Esophagus muscularis mucosa (tissue), 4 donors: ENCODE measurements around the gene ADNP. TPM values are rescaled to one million over a fixed set of nuclear protein-coding genes. Genes with fewer than 3 reads are reported as not detected.

ENCODE experiments used
- DNase-seq: peaks from one replicate; pipeline ENCODE4 v3.0.0-alpha.2; 2017; ENCODE audit errors: extremely low spot score
- H3K27ac ChIP-seq, 4 donors: fragments of 200-600 bp; sonication (generic); replicated peaks in 1 of 4; 1 replicate in 3 of 4; 2 replicates in 1 of 4; pipeline ENCODE4 v1.5.1; 2016 to 2019; ENCODE audit warnings: mild to moderate bottlenecking in 1 of 4
- H3K27me3 ChIP-seq, 4 donors: fragments of 200-600 bp; sonication (generic); one replicate each; pipeline versions ENCODE4 v1.5.1 to v1.6.0; 2016 to 2019
- H3K36me3 ChIP-seq, 4 donors: fragments of 200-600 bp; sonication (generic); one replicate each; pipeline ENCODE4 v1.5.1; 2016 to 2019
- H3K4me1 ChIP-seq, 4 donors: fragments of 200-600 bp; sonication (generic); one replicate each; pipeline ENCODE4 v1.5.1; 2016 to 2019
- H3K4me3 ChIP-seq, 4 donors: fragments of 200-600 bp; sonication (generic); 1 replicate in 2 of 4; 2 replicates in 2 of 4; pipeline ENCODE4 v1.5.1; 2016 to 2019; ENCODE audit warnings: mild to moderate bottlenecking in 4 of 4, moderate library complexity in 1 of 4
- H3K9me3 ChIP-seq, 4 donors: fragments of 200-600 bp; sonication (generic); 1 replicate in 3 of 4; 2 replicates in 1 of 4; pipeline ENCODE4 v1.5.1; 2016 to 2019
- EP300 ChIP-seq: sonication (generic); formaldehyde crosslinking; IDR thresholded peaks from one replicate; pipeline ENCODE4 v1.6.1; 2017; ENCODE audit warnings: antibody characterized with exemption
- POLR2A ChIP-seq: fragments of 450-650 bp; IDR thresholded peaks from one replicate; pipeline ENCODE4 v1.6.1; 2017; ENCODE audit warnings: antibody characterized with exemption, moderate library complexity, mild to moderate bottlenecking, low read depth
- POLR2AphosphoS5 ChIP-seq, 2 donors: sonication (generic); formaldehyde crosslinking; IDR thresholded peaks; one replicate each; pipeline ENCODE4 v1.6.1; 2017; ENCODE audit warnings: antibody characterized with exemption in 2 of 2
- WGBS: methylation state at CpG from one replicate; pipeline ENCODE4 v1.1.5; 2018; 5-methylcytosine and 5-hydroxymethylcytosine counted together
- intact Hi-C: fragments of 100-400 bp; cut with DNase I; formaldehyde crosslinking; loops from one replicate; pipeline ENCODE4 v1.15.1; 2023
- total RNA-seq, 4 donors: library from RNA; depleted of rRNA; stranded (reverse); fragments of >200 nt; gene quantifications; one replicate each; pipeline versions ENCODE4 v1.1.0 to v1.2.1, GENCODE V29; 2016
- TF ChIP-seq, protein P1 (sequence below), 3 experiments: fragments of 200-600 bp in 2 of 3; fragments of 450-650 bp in 1 of 3; sonication (generic) in 2 of 3; IDR thresholded peaks; one replicate each; pipeline ENCODE4 v1.5.1; 2017 to 2019; ENCODE audit warnings: antibody characterized with exemption in 3 of 3, mild to moderate bottlenecking in 2 of 3, moderate library complexity in 1 of 3

Gene ADNP
- total RNA-seq, 4 donors from 2014 or later = 39.1 to 59.8 (median 48.2) TPM

DNA sequence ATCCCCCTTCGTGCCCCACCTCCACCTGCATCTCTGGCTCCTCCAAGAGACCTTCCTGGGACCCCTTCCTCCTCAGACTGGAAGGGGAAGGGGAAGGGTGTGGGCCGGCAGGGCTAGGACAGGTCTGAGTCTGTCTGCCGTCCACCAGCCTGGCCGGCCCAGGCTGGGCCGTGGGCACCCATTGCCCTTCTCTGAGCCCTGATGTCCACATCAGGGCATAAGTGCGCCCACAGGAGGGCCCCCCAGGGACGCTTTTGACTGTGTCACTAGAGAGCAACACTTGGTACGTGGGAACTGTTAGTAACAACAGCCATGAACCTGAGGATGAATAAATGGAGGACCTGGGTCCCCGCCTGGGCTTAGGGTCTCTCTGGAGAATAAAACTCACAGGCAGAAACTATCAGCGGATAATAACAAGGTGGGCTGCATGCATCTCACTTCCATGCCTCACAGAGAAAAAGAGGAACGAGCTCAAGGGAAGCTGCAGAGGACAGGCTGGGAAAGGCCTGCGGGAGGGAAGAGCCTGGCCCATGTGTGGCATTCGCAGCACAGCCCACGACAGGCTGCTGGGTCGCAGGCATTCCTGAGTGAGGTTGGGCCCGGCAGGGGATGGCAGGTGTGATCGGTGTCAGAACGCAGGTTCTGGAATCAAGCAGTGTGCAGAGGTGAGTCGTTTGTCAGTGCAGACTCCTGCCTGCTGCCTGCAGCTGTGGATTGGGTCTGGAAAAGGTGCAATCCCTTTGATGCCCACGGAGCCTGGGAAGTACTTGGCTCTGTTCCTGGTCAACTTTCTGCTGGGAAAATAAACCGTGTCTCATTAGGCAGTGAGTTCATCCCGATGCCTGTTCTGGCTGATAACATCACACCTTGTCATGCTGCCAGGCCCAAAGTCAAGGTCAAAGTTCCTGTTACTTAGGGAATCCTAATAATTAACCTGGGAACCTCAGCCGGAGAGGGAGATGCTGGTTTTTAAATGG is 75.5 kb downstream of the ADNP start:
- Histone ChIP-seq H3K4me1 (peaks cover 0 to 7% (median 3%) of the 10 kb centered on the region in 4 donors), H3K27me3 (no peaks in the 10 kb centered on the region), H3K4me3 (no peak overlapping the region), H3K27ac (no peak overlapping the region), H3K9me3 (no peaks in the 10 kb centered on the region), H3K36me3 (no peaks in the 10 kb centered on the region)
- DNase-seq = no peak
- TF ChIP-seq POLR2A = no peak
- no peak for TF ChIP-seq POLR2AphosphoS5 (IDR thresholded peaks at IDR 0.05)
- TF ChIP-seq, protein P1, sequence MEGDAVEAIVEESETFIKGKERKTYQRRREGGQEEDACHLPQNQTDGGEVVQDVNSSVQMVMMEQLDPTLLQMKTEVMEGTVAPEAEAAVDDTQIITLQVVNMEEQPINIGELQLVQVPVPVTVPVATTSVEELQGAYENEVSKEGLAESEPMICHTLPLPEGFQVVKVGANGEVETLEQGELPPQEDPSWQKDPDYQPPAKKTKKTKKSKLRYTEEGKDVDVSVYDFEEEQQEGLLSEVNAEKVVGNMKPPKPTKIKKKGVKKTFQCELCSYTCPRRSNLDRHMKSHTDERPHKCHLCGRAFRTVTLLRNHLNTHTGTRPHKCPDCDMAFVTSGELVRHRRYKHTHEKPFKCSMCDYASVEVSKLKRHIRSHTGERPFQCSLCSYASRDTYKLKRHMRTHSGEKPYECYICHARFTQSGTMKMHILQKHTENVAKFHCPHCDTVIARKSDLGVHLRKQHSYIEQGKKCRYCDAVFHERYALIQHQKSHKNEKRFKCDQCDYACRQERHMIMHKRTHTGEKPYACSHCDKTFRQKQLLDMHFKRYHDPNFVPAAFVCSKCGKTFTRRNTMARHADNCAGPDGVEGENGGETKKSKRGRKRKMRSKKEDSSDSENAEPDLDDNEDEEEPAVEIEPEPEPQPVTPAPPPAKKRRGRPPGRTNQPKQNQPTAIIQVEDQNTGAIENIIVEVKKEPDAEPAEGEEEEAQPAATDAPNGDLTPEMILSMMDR (IDR thresholded peaks at IDR 0.05) = no peak
- TF ChIP-seq EP300 = no peak
- intact Hi-C loops = no loop called here
- 56% methylated on average over 19 of the region's 23 CpGs for WGBS

- Histone ChIP-seq H3K27me3 (no peaks in the 10 kb centered on the region), H3K27ac (no peak overlapping the region), H3K4me1 (peaks cover 0 to 8% (median 4%) of the 10 kb centered on the region in 4 donors), H3K4me3 (no peak overlapping the region), H3K9me3 (no peaks in the 10 kb centered on the region), H3K36me3 (no peaks in the 10 kb centered on the region)
- TF ChIP-seq, protein P1 (IDR thresholded peaks at IDR 0.05) = no peak
- TF ChIP-seq EP300 (no peak), POLR2AphosphoS5 (IDR thresholded peaks at IDR 0.05) (no peak), POLR2A (no peak)
- no peak for DNase-seq
- intact Hi-C loops = no loop called here
- WGBS = 78% methylated on average over 8 of the region's 18 CpGs
Observed at GRCh38 chr20:50854506-50855249, 76.6 kb downstream of the ADNP start.

- Histone ChIP-seq H3K27ac (no peak overlapping the region), H3K36me3 (no peaks in the 10 kb centered on the region), H3K27me3 (no peaks in the 10 kb centered on the region), H3K9me3 (no peaks in the 10 kb centered on the region), H3K4me3 (no peak overlapping the region), H3K4me1 (peaks cover 13 to 26% (median 21%) of the 10 kb centered on the region in 4 donors)
- no peak for DNase-seq
- intact Hi-C loops = no loop called here
- no peak for TF ChIP-seq EP300
- 95% methylated on average over 9 of the region's 9 CpGs for WGBS
Observed at GRCh38 chr20:50852085-50852484, 79.2 kb downstream of the ADNP start.

GRCh38 chr20:50850721-50851286 is 80.4 kb downstream of the ADNP start:
- 63% methylated on average over 12 of the region's 13 CpGs for WGBS

More at GRCh38 chr20:50850721-50851286, 80.4 kb downstream of the ADNP start:
- no peak overlapping the region for H3K27ac ChIP-seq
- H3K36me3 ChIP-seq = no peaks in the 10 kb centered on the region
- H3K4me1 ChIP-seq = peaks cover 13 to 20% (median 17%) of the 10 kb centered on the region in 4 donors
- H3K9me3 ChIP-seq = no peaks in the 10 kb centered on the region
- TF ChIP-seq POLR2A (no peak), EP300 (no peak), POLR2AphosphoS5 (IDR thresholded peaks at IDR 0.05) (no peak)
- TF ChIP-seq, protein P1 (IDR thresholded peaks at IDR 0.05) = no peak
- DNase-seq = no peak
- H3K4me3 ChIP-seq = no peak overlapping the region
- intact Hi-C loops = no loop called here
- no peaks in the 10 kb centered on the region for H3K27me3 ChIP-seq
